HG03378 (cell line): ENCODE data around the gene ZBTB20.

Source experiments
- ATAC-seq: cut with Tn5 transposase; IDR thresholded peaks from one replicate; pipeline ENCODE4 v1.9.1; 2021; ENCODE audit warnings: mild to moderate bottlenecking, moderate library complexity; ENCODE audit not compliant: unreplicated experiment

The ZBTB20 gene

DNA sequence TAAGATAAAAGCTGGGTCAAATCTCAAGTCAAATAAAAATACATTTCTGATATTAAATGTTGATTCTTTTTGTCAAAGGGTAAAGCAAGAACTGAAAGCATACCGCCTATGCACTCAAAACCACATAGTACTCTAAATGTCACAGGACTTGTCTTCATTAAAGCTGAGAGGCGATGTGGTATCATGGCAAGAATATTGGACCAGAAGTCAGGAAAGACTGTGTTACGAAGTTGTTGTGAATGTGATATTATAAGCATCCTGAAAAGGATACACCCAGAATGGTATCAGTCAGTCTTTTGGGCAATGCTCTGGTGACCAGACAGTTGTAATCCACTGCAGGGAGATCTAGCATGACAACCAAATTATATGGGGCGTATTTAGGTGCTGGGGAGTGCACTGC lies 819.4 kb downstream of the ZBTB20 start:
- no peak for ATAC-seq

DNA sequence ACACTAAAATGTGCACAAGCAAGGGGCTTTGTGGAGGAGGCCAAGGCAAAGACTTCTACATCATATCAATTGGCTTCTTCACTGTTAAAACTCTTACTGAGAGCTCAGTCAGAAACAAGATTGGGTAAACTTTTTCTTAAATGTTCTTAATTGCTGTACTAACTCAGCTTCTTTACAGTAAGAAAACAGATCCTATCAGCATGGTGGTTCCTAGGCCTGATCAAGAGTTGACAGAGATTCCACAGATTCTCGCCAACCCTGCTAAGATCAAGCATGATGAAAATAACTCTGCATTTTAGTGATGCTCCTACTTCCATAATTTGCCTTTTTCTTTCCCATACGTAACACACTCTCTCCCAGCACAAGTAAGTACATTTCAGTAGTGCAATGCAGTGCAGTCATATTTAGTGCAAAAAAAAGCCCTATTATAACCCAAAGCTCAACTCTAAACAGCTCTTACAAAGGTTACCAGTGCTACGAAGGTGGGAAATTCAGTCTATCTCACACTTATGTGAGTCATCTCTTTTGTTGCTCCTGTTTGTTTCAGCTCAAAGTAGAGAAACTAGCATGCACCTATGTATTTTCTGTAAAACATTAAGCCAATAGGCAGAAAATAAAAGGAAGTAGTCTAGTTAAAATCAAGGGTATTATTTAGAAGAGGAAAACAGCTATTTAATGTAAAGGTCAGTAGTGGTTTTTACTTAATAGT lies 823.4 kb downstream of the ZBTB20 start:
- ATAC-seq: peak; percentile 72

DNA sequence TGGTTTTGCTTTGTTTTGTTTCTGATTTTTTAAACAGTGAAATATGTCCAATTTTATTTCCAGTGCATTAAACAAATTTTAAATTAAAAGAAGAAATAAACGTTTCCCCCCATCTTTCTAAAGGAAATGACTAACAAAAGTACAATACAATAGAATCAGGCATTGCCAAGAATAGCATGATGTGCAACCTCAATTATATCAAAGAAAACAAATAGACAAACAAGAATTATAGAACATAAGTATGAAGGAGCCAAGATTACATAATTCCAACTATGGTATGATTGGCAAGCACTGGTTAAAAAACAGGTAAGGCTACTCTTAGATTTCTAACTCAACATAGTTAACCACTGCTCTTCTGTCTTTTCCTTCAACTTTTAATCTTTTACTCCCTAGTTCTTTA lies 826.8 kb downstream of the ZBTB20 start:
- no peak for ATAC-seq

- ATAC-seq: no peak
Measured at GRCh38 chr3:114319453-114319852, 827.6 kb downstream of the ZBTB20 start.

DNA sequence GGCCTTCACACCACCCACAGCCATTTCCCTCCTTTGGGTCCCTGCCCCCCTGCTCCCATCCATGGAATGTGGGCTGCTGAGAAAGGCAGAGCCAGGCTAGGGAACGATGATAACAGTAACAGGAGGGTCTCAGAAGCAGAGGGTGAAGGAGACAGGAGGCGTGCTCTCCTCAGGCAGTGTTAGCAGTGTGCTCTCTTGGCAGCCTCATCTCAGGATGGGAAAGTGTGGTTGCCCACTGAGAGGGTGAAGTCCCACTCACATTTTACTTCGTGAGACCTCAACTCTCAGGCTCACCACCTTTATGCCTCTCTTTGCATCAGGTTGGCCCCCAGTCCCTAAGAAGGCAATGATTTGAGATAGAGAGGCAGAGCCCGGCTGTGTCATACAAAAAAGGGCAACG lies 828.8 kb downstream of the ZBTB20 start:
- no peak for ATAC-seq

DNA sequence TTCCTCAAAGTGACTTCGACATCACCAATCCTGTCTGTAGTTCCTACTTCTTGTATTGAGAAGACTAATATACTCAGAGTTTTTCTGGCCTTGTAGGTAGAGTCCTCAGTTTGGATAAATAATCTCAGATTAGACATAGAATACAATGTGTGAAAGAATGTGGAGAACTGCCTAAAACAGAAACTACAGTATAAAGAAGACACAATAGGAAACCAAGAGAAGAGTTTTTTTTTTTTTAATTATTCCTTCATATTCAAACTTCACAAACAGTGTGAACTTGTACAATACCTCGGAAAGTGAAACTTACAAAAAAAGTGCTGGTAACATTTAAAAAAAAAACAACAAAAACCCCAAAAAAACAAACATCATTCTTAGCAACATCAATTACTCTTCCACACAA lies 832.8 kb downstream of the ZBTB20 start:
- ATAC-seq: no peak

DNA sequence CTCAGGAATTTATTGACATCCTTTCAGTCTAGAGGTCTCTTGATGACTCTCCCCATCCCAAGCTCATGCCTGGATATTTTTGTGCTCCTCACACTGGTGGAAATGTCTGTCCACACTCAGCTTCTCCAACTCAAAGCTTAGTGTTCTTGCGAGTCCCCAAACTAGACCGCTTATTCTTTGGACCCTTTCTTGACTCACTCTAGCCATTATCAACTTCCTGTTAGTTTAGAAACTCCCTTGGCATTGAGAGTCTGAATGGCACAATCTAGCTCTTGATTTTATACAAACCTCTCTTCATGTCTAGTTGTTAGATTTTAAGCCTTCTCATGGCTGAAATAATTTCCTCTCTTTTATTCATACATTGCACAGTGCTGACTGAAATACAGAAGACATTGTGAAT lies 833.7 kb downstream of the ZBTB20 start:
- no peak for ATAC-seq

- ATAC-seq: no peak
Measured at GRCh38 chr3:114310695-114311094, 836.4 kb downstream of the ZBTB20 start.

- ATAC-seq: peak; percentile 72
Measured at GRCh38 chr3:114308830-114309229, 838.3 kb downstream of the ZBTB20 start.

- peak; percentile 25 for ATAC-seq
Measured at GRCh38 chr3:114308377-114308776, 838.7 kb downstream of the ZBTB20 start.

DNA sequence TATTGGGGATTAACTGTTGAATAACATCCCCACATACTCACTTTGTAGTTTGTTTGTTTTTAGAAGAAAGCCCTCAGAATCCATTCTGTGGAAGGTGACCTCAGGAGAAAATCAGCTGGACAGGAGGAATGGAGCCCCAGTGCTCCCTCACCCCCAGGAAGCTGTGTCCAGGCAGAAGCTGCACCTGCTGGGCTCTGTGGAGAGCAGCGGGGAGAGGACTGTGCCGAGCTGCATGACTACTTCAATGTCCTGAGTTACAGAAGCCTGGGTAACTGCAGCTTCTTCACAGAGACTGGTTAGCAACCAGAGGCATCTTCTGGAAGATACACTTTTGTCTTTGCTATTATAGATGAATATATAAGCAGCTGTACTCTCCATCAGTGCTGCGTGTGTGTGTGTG lies 839.3 kb downstream of the ZBTB20 start:
- ATAC-seq: no peak

DNA sequence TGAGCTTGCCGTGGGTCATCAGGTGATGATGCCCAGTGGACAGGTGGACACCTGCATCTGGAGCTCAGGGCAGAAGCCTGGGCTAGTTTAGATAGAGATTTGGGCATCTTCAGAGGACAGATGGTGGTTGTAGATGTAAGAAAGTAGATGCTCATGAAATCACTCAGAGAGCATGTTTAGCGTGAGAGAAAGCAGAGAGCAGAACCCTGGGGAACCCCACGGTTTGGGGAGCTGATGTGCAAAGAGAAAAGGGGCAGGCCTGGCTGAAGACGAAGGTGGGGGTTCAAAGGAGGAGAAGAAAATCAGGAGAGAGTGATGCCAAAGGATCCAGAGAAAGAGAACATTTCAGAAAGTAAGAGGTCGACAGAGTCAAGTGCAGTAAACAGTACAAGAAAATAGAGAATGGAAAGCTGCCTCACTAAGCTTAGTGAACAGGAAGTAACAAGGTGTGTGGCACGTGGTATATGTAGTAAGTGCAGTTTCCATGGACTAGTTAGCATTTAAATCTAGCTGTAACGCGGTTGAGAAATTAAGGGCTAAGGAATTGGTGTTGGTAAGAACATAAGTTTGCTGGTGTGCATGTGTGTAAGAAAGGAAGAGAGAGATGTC lies 839.8 kb downstream of the ZBTB20 start:
- peak; percentile 53 for ATAC-seq

GRCh38 chr3:114299941-114300624 lies 847.0 kb downstream of the ZBTB20 start:
- no peak for ATAC-seq

DNA sequence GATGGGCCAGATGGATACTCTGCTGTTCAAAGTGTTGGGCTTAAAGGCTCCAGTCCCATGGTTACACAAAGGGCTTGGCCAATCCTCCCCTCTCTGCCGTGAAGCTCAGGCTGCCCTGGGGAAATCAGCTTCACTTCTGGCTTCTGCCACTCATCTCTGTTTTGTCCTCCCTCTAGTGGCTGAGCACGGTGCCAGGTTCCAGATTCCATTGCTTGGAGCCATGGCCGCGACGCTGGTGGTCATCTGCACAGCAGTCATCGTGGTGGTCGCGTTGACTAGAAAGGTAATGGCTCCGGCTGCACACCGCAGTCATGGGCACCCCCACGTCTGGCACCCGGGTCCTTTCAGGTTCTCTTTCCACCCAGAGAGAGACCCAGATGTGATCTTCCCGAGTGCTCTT lies 847.7 kb downstream of the ZBTB20 start:
- no peak for ATAC-seq

- no peak for ATAC-seq
Measured at GRCh38 chr3:114295946-114296345, 851.1 kb downstream of the ZBTB20 start.

GRCh38 chr3:114294940-114295480 lies 852.1 kb downstream of the ZBTB20 start:
- ATAC-seq: no peak

DNA sequence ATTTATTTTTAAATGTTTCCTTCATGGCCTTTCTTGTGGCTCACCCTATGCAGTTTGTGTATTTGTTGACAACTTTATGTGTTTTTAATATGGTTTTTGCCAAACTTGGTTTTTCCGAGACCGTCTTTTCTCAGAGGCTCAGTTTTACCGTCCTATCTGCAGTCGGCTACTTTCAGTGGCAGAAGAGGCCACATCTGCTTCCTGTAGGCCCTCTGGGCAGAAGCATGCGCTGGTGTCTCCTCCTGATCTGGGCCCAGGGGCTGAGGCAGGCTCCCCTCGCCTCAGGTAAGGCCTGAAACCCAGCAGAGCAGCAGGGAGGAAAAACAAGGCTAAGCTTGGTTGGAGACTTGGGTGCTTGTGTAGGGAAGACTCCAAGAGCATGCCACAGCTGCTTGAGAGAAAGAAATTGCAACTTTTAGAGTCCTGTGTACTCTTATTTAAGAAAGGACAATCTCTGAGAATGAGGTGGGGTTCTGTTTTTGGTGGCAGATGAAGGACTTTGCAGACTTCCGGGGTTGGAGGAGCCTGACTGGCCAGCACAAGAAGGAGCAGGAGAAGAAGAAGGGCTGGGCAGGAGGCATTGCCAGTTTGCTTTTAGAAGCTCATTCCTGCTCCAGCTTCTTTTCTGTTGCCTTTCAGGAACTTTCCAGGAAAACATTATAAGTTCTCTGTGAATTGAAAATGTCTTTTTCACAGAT lies 853.1 kb downstream of the ZBTB20 start, which contains the start of gene TIGIT:
Gene TIGIT, plus strand, starts transcription at position 191 of the 698 bp plus-strand sequence. Its CDS starts 34 bp downstream, at position 225.
- ATAC-seq: no peak

GRCh38 chr3:114290911-114291901 lies 855.9 kb downstream of the ZBTB20 start:
- peak; percentile 93 for ATAC-seq

- ATAC-seq: no peak
Measured at GRCh38 chr3:114286266-114286665, 860.8 kb downstream of the ZBTB20 start.

DNA sequence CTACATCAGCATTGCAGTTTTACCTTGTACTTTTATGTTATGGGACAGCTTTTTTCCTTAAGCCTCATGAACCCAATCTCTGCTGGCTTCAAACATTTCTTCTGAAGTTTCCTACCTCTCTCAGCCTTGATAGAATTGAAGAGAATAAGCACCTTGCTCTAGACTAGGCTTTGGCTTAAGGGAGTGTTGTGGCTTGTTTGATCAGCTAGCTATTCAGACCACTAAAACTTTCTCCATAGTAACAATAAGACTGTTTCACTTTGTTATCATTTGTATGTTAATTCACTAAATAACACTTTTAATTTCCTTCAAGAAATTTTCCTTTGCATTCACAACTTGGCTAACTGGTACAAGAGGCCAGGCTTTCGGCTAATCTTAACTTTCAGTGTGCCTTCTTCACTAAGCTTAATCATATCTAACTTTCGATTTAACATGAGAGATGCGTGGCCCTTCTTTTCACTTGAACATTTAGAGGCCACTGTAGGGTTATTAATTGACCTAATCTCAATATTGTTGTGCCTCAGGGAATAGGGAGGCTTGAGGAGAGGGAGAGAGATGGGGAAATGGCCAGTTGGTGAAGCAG lies 861.3 kb downstream of the ZBTB20 start:
- peak; percentile 38 for ATAC-seq
